WTC11 (cell line): ENCODE measurements around the gene TBCCD1. TPM values are rescaled to one million over a fixed set of nuclear protein-coding genes. Genes with fewer than 3 reads are reported as not detected.

Experiments
- ATAC-seq: fragments of 200-7000 bp; cut with Tn5 transposase; 2 replicates; pipeline ENCODE4 v1.10.0; 2021; ENCODE audit warnings: mild to moderate bottlenecking, moderate library complexity
- CTCF ChIA-PET: fragments of 300-600 bp; sonication (Branson Sonifier 250); formaldehyde crosslinking; loops from one replicate; lab custom pipeline; 2021; ENCODE audit warnings: antibody characterized with exemption; lab: Charles Lee
- POLR2A ChIA-PET: fragments of 350-600 bp; sonication (Branson Sonifier 250); formaldehyde crosslinking; loops from one replicate; lab custom pipeline; 2021; ENCODE audit warnings: antibody characterized with exemption; lab: Charles Lee
- DNase-seq: peaks from one replicate; pipeline ENCODE4 v3.0.0; 2021; ENCODE audit warnings: low spot score
- H3K27ac Mint-ChIP-seq: 2 replicates; pipeline ENCODE4 v1.8.0; 2021; ENCODE audit warnings: mixed read lengths
- H3K27me3 Mint-ChIP-seq: 2 replicates; pipeline ENCODE4 v1.8.0; 2021; ENCODE audit warnings: low read depth, mild to moderate bottlenecking, moderate library complexity, mixed read lengths
- H3K36me3 Mint-ChIP-seq: 2 replicates; pipeline ENCODE4 v1.8.0; 2021; ENCODE audit warnings: mixed read lengths
- H3K4me1 Mint-ChIP-seq: 2 replicates; pipeline ENCODE4 v1.8.0; 2022; ENCODE audit warnings: mixed read lengths
- H3K4me3 Mint-ChIP-seq: 2 replicates; pipeline ENCODE4 v1.8.0; 2021; ENCODE audit warnings: mild to moderate bottlenecking, moderate library complexity, mixed read lengths
- H3K9me3 Mint-ChIP-seq: 2 replicates; pipeline ENCODE4 v1.8.0; 2021; ENCODE audit warnings: mixed read lengths
- CREB1 ChIP-seq: sonication (generic); formaldehyde crosslinking; IDR thresholded peaks from 2 replicates; pipeline ENCODE4 v1.8.0; 2023; ENCODE audit warnings: mild to moderate bottlenecking, missing genetic modification reagents
- CREM ChIP-seq: sonication (generic); formaldehyde crosslinking; IDR thresholded peaks from 2 replicates; pipeline ENCODE4 v1.8.1; 2022; ENCODE audit warnings: mild to moderate bottlenecking, missing genetic modification reagents, moderate library complexity
- CTCF ChIP-seq: fragments of 200-600 bp; IDR thresholded peaks from 2 replicates; pipeline ENCODE4 v1.8.0; 2022; ENCODE audit warnings: antibody characterized with exemption
- E2F5 ChIP-seq: sonication (generic); formaldehyde crosslinking; IDR thresholded peaks from 2 replicates; pipeline ENCODE4 v1.8.1; 2022; ENCODE audit warnings: mild to moderate bottlenecking, moderate library complexity, missing genetic modification reagents
- EMX1 ChIP-seq: fragments of 250-450 bp; sonication (Bioruptor Pico); IDR thresholded peaks from 2 replicates; pipeline ENCODE4 v1.8.0; 2021; ENCODE audit warnings: mild to moderate bottlenecking
- ESRRA ChIP-seq: sonication (generic); formaldehyde crosslinking; IDR thresholded peaks from 2 replicates; pipeline ENCODE4 v1.8.1; 2022; ENCODE audit warnings: mild to moderate bottlenecking, missing genetic modification reagents, borderline replicate concordance
- GABPB1 ChIP-seq: sonication (generic); formaldehyde crosslinking; IDR thresholded peaks from 2 replicates; pipeline ENCODE4 v1.8.1; 2023; ENCODE audit warnings: mild to moderate bottlenecking, missing genetic modification reagents
- GTF2I ChIP-seq: fragments of 250-450 bp; sonication (Bioruptor Pico); conservative IDR thresholded peaks from 2 replicates; pipeline ENCODE4 v1.4.0; 2021; ENCODE audit warnings: mild to moderate bottlenecking
- JAZF1 ChIP-seq: fragments of 250-450 bp; sonication (Bioruptor Pico); IDR thresholded peaks from 2 replicates; pipeline ENCODE4 v1.9.0; 2021; ENCODE audit warnings: moderate library complexity, mild to moderate bottlenecking, inconsistent platforms
- JUN ChIP-seq: sonication (generic); formaldehyde crosslinking; IDR thresholded peaks from 2 replicates; pipeline ENCODE4 v1.8.0; 2023; ENCODE audit warnings: mild to moderate bottlenecking, missing genetic modification reagents
- NR3C1 ChIP-seq: sonication (generic); formaldehyde crosslinking; conservative IDR thresholded peaks from 2 replicates; pipeline ENCODE4 v1.8.1; 2023; ENCODE audit warnings: low read depth, mild to moderate bottlenecking, missing genetic modification reagents
- OVOL2 ChIP-seq: fragments of 250-450 bp; sonication (Bioruptor Pico); IDR thresholded peaks from 2 replicates; pipeline ENCODE4 v1.9.0; 2021; ENCODE audit warnings: mild to moderate bottlenecking, borderline replicate concordance
- SMAD4 ChIP-seq: sonication (generic); formaldehyde crosslinking; IDR thresholded peaks from 2 replicates; pipeline ENCODE4 v1.8.0; 2022; ENCODE audit warnings: mild to moderate bottlenecking, missing genetic modification reagents
- SP1 ChIP-seq: sonication (generic); formaldehyde crosslinking; conservative IDR thresholded peaks from 2 replicates; pipeline ENCODE4 v1.8.1; 2022; ENCODE audit warnings: missing genetic modification reagents
- ZBTB21 ChIP-seq: sonication (generic); formaldehyde crosslinking; IDR thresholded peaks from 2 replicates; pipeline ENCODE4 v1.8.1; 2023; ENCODE audit warnings: mild to moderate bottlenecking, missing genetic modification reagents, borderline replicate concordance
- ZNF219 ChIP-seq: sonication (generic); formaldehyde crosslinking; IDR thresholded peaks from 2 replicates; pipeline ENCODE4 v1.8.0; 2023; ENCODE audit warnings: missing genetic modification reagents, mild to moderate bottlenecking, borderline replicate concordance
- ZNF232 ChIP-seq: sonication (generic); formaldehyde crosslinking; IDR thresholded peaks from 2 replicates; pipeline ENCODE4 v1.8.0; 2022; ENCODE audit warnings: mild to moderate bottlenecking, missing genetic modification reagents
- ZNF281 ChIP-seq: sonication (generic); formaldehyde crosslinking; IDR thresholded peaks from 2 replicates; pipeline ENCODE4 v1.8.0; 2023; ENCODE audit warnings: mild to moderate bottlenecking, missing genetic modification reagents
- ZNF317 ChIP-seq: sonication (generic); formaldehyde crosslinking; IDR thresholded peaks from 2 replicates; pipeline ENCODE4 v1.8.1; 2023; ENCODE audit warnings: low read depth, mild to moderate bottlenecking, moderate library complexity, missing genetic modification reagents, borderline replicate concordance
- ZNF396 ChIP-seq: fragments of 250-450 bp; sonication (Bioruptor Pico); IDR thresholded peaks from 2 replicates; pipeline ENCODE4 v1.8.0; 2021; ENCODE audit warnings: mild to moderate bottlenecking, moderate library complexity, borderline replicate concordance
- ZNF416 ChIP-seq: fragments of 250-450 bp; sonication (Bioruptor Pico); IDR thresholded peaks from 2 replicates; pipeline ENCODE4 v1.9.0; 2021; ENCODE audit warnings: mild to moderate bottlenecking, inconsistent platforms
- total RNA-seq: library from RNA; stranded (reverse); gene quantifications from 3 replicates; pipeline ENCODE4 v1.2.3, GENCODE V29; 2021
- TF ChIP-seq, protein P1 (sequence below): fragments of 250-450 bp; sonication (Bioruptor Pico); IDR thresholded peaks from 2 replicates; pipeline ENCODE4 v2.1.2; 2022; ENCODE audit warnings: mild to moderate bottlenecking, moderate library complexity
- TF ChIP-seq, protein P2 (sequence below): fragments of 250-450 bp; sonication (Bioruptor Pico); IDR thresholded peaks from 2 replicates; pipeline ENCODE4 v1.9.0; 2021; ENCODE audit warnings: moderate library complexity, mild to moderate bottlenecking, inconsistent platforms, borderline replicate concordance
- TF ChIP-seq, protein P3 (sequence below): sonication (generic); formaldehyde crosslinking; IDR thresholded peaks from 2 replicates; pipeline ENCODE4 v1.8.1; 2023; ENCODE audit warnings: mild to moderate bottlenecking, missing genetic modification reagents

The TBCCD1 gene
- total RNA-seq, 1 experiment from 2014 or later, result 10.6 TPM

DNA sequence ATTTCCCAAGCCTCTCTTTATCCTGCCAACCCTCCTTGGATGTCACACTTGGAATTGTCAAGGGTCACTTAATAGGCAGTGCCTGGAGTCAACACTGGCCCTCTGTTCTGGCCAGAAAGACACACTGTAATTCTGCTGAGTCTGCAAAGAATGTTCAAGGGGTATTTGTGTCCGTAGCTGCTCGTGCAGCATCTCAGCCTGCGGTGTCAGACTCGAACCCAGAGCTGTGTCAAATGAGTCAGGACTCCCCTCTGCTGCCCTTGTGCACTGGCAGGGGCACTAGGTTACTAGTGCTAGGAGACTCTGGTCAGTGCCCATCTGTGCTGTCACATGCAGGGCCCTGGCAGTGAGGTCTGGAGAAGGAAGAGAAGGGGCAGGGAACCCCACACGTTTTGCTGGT lies 44.9 kb upstream of the TBCCD1 start (continued):
- no peak for TF ChIP-seq ZBTB21
- TF ChIP-seq SP1 (CRISPR knock-in tag), result no peak
- no peak for TF ChIP-seq CTCF
- no peak for TF ChIP-seq JUN (CRISPR knock-in tag)
- no peak for TF ChIP-seq GTF2I (CRISPR knock-in tag)
- TF ChIP-seq CREM (CRISPR knock-in tag), result no peak
- TF ChIP-seq SMAD4 (CRISPR knock-in tag), result no peak
- no peak for TF ChIP-seq ZNF317 (CRISPR knock-in tag)
- no peak for TF ChIP-seq ZNF219 (CRISPR knock-in tag)
- TF ChIP-seq ZNF281 (CRISPR knock-in tag), result no peak
- TF ChIP-seq, protein P1, sequence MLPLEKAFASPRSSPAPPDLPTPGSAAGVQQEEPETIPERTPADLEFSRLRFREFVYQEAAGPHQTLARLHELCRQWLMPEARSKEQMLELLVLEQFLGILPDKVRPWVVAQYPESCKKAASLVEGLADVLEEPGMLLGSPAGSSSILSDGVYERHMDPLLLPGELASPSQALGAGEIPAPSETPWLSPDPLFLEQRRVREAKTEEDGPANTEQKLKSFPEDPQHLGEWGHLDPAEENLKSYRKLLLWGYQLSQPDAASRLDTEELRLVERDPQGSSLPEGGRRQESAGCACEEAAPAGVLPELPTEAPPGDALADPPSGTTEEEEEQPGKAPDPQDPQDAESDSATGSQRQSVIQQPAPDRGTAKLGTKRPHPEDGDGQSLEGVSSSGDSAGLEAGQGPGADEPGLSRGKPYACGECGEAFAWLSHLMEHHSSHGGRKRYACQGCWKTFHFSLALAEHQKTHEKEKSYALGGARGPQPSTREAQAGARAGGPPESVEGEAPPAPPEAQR (CRISPR knock-in tag), result no peak

DNA sequence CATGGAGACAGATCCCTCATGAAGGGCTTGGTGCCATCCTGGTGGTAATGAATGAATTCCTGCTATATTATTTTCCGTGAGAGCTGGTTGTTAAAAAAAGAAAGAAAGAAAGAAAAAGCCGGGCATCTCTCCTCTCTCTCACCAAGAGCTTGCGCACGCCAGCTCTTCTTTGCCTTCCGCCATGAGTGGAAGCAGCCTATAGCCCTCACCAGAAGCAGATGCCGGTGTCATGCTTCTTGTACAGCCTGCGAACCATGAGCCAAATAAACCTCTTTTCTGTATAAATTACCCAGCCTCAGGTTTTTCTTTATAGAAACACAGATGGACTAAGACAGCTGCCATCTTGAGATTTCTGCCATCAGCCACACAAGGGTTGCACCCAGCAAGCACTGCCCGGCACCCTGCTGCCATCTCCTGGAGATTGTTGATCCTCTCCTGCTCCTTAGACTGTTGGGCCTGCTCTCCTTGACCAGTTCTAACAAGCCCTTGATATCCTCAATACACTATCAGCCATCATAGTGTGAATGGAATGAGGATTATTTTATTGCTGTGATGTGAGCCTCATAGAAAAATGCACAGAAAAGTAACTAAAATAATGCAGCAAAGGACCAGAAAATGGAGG lies 42.2 kb upstream of the TBCCD1 start:
- no peaks in the 10 kb centered on the region; the same call in 1 of the 2 replicates for H3K27me3 Mint-ChIP-seq
- TF ChIP-seq EMX1, result no peak
- no peak for TF ChIP-seq GABPB1
- TF ChIP-seq OVOL2, result no peak
- TF ChIP-seq ZNF416, result no peak
- no peak for TF ChIP-seq ZNF396 (CRISPR knock-in tag)
- no peak for TF ChIP-seq ESRRA (CRISPR knock-in tag)
- TF ChIP-seq, protein P2, sequence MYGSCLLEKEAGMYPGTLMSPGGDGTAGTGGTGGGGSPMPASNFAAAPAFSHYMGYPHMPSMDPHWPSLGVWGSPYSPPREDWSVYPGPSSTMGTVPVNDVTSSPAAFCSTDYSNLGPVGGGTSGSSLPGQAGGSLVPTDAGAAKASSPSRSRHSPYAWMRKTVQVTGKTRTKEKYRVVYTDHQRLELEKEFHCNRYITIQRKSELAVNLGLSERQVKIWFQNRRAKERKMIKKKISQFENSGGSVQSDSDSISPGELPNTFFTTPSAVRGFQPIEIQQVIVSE, result no peak
- TF ChIP-seq CREB1 (CRISPR knock-in tag), result no peak
- TF ChIP-seq, protein P3, sequence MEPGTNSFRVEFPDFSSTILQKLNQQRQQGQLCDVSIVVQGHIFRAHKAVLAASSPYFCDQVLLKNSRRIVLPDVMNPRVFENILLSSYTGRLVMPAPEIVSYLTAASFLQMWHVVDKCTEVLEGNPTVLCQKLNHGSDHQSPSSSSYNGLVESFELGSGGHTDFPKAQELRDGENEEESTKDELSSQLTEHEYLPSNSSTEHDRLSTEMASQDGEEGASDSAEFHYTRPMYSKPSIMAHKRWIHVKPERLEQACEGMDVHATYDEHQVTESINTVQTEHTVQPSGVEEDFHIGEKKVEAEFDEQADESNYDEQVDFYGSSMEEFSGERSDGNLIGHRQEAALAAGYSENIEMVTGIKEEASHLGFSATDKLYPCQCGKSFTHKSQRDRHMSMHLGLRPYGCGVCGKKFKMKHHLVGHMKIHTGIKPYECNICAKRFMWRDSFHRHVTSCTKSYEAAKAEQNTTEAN (CRISPR knock-in tag), result no peak
- TF ChIP-seq ZNF232 (CRISPR knock-in tag), result no peak
- TF ChIP-seq E2F5 (CRISPR knock-in tag), result no peak
- TF ChIP-seq NR3C1 (CRISPR knock-in tag), result no peak
- TF ChIP-seq JAZF1 (CRISPR knock-in tag), result no peak
- TF ChIP-seq ZBTB21, result no peak
- ChIA-PET CTCF (interaction anchor here (1.6 to 3.6 kb wide), 2 partner anchors 8 to 12 kb away, joined by 6 to 12 read pairs; no protein-coding TSS in a partner anchor), POLR2A (no interaction called here)
- no peak overlapping the region for H3K27ac Mint-ChIP-seq
- H3K36me3 Mint-ChIP-seq, result no peaks in the 10 kb centered on the region
- no peak for DNase-seq
- no peak overlapping the region for H3K4me3 Mint-ChIP-seq
- H3K4me1 Mint-ChIP-seq, result peaks cover 2% of the 10 kb centered on the region
- H3K9me3 Mint-ChIP-seq, result no peaks in the 10 kb centered on the region
- no peak; the same call in 1 of the 2 replicates for ATAC-seq
